ENCODE measurements around the gene KATNBL1. TPM values are rescaled to one million over a fixed set of nuclear protein-coding genes. Genes with fewer than 3 reads are reported as not detected.

KATNBL1 gene
- polyA plus RNA-seq, 1 of the 3 experiments (the other 2 are of a cell fraction), result 13.8 TPM

- no peaks in the 10 kb centered on the region for H3K4me1 ChIP-seq (ENCODE audit: control insufficient read depth in 1 of 2, insufficient read depth in 2 of 2, low read depth in 1 of 2, low read length in 1 of 2)
- no peaks in the 10 kb centered on the region for H3F3A ChIP-seq (replicated peaks; ENCODE audit: insufficient read depth)
- no peak overlapping the region for H3K4me3 ChIP-seq (ENCODE audit: low read depth in 2 of 2, low read length in 1 of 2)
- no peak overlapping the region for H3K4me2 ChIP-seq
- H3K27me3 ChIP-seq (ENCODE audit: insufficient read depth), result no peaks in the 10 kb centered on the region
- no peaks in the 10 kb centered on the region for H3K36me3 ChIP-seq (replicated peaks in 1 of 2; ENCODE audit: control insufficient read depth in 1 of 2, insufficient read depth in 2 of 2, low read length in 1 of 2)
- no peak for DNase-seq
- H3K9ac ChIP-seq, result no peak overlapping the region
- H3K27ac ChIP-seq (ENCODE audit: low read depth in 2 of 2, low read length in 1 of 2), result no peak overlapping the region
- no peaks in the 10 kb centered on the region for H3K79me2 ChIP-seq (ENCODE audit: insufficient read depth)
- 57% methylated on average over 3 of the region's 3 CpGs for WGBS (ENCODE audit: low lambda C conversion rate)
- no peak for TF ChIP-seq USF1 (IDR thresholded peaks at IDR 0.05; ENCODE audit: borderline replicate concordance, low read depth)
- TF ChIP-seq EP300 (IDR thresholded peaks at IDR 0.05; ENCODE audit: borderline replicate concordance in 1 of 2, low read depth in 1 of 2, low read length in 1 of 2), result no peak
- TF ChIP-seq PBX3 (IDR thresholded peaks at IDR 0.05), result no peak
- no peak for TF ChIP-seq MEF2A (IDR thresholded peaks at IDR 0.05; ENCODE audit: borderline replicate concordance, low read depth)
- no peak for TF ChIP-seq SMC3 (IDR thresholded peaks at IDR 0.05; ENCODE audit: low read depth, low read length)
- no peak for TF ChIP-seq RCOR1 (IDR thresholded peaks at IDR 0.05; ENCODE audit: low read length)
- TF ChIP-seq TEAD4 (IDR thresholded peaks at IDR 0.05; ENCODE audit: borderline replicate concordance, insufficient read depth), result no peak
- TF ChIP-seq TCF12 (IDR thresholded peaks at IDR 0.05), result no peak
- TF ChIP-seq GATA2 (CRISPR knock-in tag; IDR thresholded peaks at IDR 0.05), result no peak
- TF ChIP-seq FOXM1 (IDR thresholded peaks at IDR 0.05; ENCODE audit: low read depth), result no peak
- H3K9me3 ChIP-seq, result no peaks in the 10 kb centered on the region
- H2AFZ ChIP-seq (ENCODE audit: low read depth), result no peak overlapping the region
- CTCF ChIA-PET, result no interaction called here
- POLR2A ChIA-PET, result no interaction called here
- no peaks in the 10 kb centered on the region for H4K20me1 ChIP-seq (ENCODE audit: insufficient read depth)
- H3K9me2 ChIP-seq, result no peaks in the 10 kb centered on the region
Measured at GRCh38 chr15:34114739-34115138, 95.2 kb downstream of the KATNBL1 start.

GRCh38 chr15:34114215-34114614 lies 95.7 kb downstream of the KATNBL1 start:
- H3K4me2 ChIP-seq, result no peak overlapping the region
- ChIA-PET POLR2A (no interaction called here), CTCF (no interaction called here)
- H3K36me3 ChIP-seq (replicated peaks in 1 of 2; ENCODE audit: control insufficient read depth in 1 of 2, insufficient read depth in 2 of 2, low read length in 1 of 2), result no peaks in the 10 kb centered on the region
- WGBS (ENCODE audit: low lambda C conversion rate), result 52% methylated on average over 2 of the region's 2 CpGs
- no peaks in the 10 kb centered on the region for H3K27me3 ChIP-seq (ENCODE audit: insufficient read depth)
- H3K9me3 ChIP-seq, result no peaks in the 10 kb centered on the region
- no peak overlapping the region for H3K4me3 ChIP-seq (ENCODE audit: low read depth in 2 of 2, low read length in 1 of 2)
- no peak for DNase-seq
- TF ChIP-seq GABPA (IDR thresholded peaks at IDR 0.05; ENCODE audit: low read depth), result no peak
- no peak for TF ChIP-seq TEAD4 (IDR thresholded peaks at IDR 0.05; ENCODE audit: borderline replicate concordance, insufficient read depth)
- TF ChIP-seq ELF1 (IDR thresholded peaks at IDR 0.05), result no peak
- no peak for TF ChIP-seq FOXM1 (IDR thresholded peaks at IDR 0.05; ENCODE audit: low read depth)
- TF ChIP-seq TAF1 (IDR thresholded peaks at IDR 0.05; ENCODE audit: borderline replicate concordance, low read depth, low read length), result no peak
- TF ChIP-seq ZBTB33 (IDR thresholded peaks at IDR 0.05; ENCODE audit: borderline replicate concordance, low read depth), result no peak
- no peak for TF ChIP-seq RCOR1 (IDR thresholded peaks at IDR 0.05; ENCODE audit: low read length)
- TF ChIP-seq USF1 (IDR thresholded peaks at IDR 0.05; ENCODE audit: borderline replicate concordance, low read depth), result no peak
- TF ChIP-seq RXRA (IDR thresholded peaks at IDR 0.05; ENCODE audit: borderline replicate concordance, low read depth), result no peak
- TF ChIP-seq PBX3 (IDR thresholded peaks at IDR 0.05), result no peak
- H3K9ac ChIP-seq, result no peak overlapping the region
- no peak overlapping the region for H2AFZ ChIP-seq (ENCODE audit: low read depth)
- H3K4me1 ChIP-seq (ENCODE audit: control insufficient read depth in 1 of 2, insufficient read depth in 2 of 2, low read depth in 1 of 2, low read length in 1 of 2), result no peaks in the 10 kb centered on the region
- H3K27ac ChIP-seq (ENCODE audit: low read depth in 2 of 2, low read length in 1 of 2), result no peak overlapping the region
- H4K20me1 ChIP-seq (ENCODE audit: insufficient read depth), result no peaks in the 10 kb centered on the region
- H3K79me2 ChIP-seq (ENCODE audit: insufficient read depth), result no peaks in the 10 kb centered on the region
- H3K9me2 ChIP-seq, result no peaks in the 10 kb centered on the region
- H3F3A ChIP-seq (replicated peaks; ENCODE audit: insufficient read depth), result no peaks in the 10 kb centered on the region
